WERI-Rb-1 (cell line): Measurements from ENCODE around the gene RELN.

Experiments
- DNase-seq: peaks from one replicate; pipeline ENCODE4 v3.0.0-alpha.2; 2020
- H3K27ac ChIP-seq: fragments of 250-450 bp; sonication (Bioruptor Pico); 2 replicates; pipeline ENCODE4 v1.5.1; 2020; ENCODE audit warnings: mild to moderate bottlenecking, moderate library complexity
- H3K27me3 ChIP-seq: fragments of 250-450 bp; sonication (Bioruptor Pico); 2 replicates; pipeline ENCODE4 v1.5.1; 2021; ENCODE audit warnings: mild to moderate bottlenecking, low read depth, moderate library complexity; ENCODE audit not compliant: insufficient read depth, severe bottlenecking
- H3K36me3 ChIP-seq: fragments of 250-450 bp; sonication (Bioruptor Pico); 2 replicates; pipeline ENCODE4 v1.5.1; 2020; ENCODE audit warnings: mild to moderate bottlenecking, moderate library complexity
- H3K4me3 ChIP-seq: 2 replicates; pipeline ENCODE4 v1.5.1; 2011; ENCODE audit warnings: low read depth, mild to moderate bottlenecking, control low read depth, low read length
- H3K9me3 ChIP-seq: fragments of 250-450 bp; sonication (Bioruptor Pico); 2 replicates; pipeline ENCODE4 v1.5.1; 2021; ENCODE audit warnings: mild to moderate bottlenecking, moderate library complexity; ENCODE audit not compliant: severe bottlenecking
- TF ChIP-seq, protein P1 (sequence below): IDR thresholded peaks from 2 replicates; pipeline ENCODE4 v1.5.1; 2011; ENCODE audit warnings: low read depth, mild to moderate bottlenecking, control low read depth, inconsistent platforms, low read length

The RELN gene

DNA sequence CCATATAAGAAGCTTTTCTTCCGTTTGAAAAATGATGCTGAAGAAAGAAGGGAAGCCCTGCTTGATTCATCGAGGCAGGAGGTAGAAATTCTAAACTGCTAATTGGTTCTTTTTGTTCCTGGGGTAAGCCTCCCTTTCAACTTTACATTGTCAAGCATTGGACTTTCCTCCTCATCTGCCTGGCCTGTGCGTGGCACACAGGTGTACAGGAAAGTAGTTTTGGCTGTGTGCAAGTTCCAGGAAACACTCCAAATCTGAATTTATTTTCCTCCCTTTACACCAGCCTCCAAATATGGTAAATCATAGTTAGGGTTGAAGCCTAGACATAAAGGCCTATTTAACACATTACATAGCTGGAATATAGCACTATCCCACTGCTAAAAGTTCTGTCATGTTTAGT lies 18.2 kb upstream of the RELN start:
- no peaks in the 10 kb centered on the region for H3K9me3 ChIP-seq
- TF ChIP-seq, protein P1, sequence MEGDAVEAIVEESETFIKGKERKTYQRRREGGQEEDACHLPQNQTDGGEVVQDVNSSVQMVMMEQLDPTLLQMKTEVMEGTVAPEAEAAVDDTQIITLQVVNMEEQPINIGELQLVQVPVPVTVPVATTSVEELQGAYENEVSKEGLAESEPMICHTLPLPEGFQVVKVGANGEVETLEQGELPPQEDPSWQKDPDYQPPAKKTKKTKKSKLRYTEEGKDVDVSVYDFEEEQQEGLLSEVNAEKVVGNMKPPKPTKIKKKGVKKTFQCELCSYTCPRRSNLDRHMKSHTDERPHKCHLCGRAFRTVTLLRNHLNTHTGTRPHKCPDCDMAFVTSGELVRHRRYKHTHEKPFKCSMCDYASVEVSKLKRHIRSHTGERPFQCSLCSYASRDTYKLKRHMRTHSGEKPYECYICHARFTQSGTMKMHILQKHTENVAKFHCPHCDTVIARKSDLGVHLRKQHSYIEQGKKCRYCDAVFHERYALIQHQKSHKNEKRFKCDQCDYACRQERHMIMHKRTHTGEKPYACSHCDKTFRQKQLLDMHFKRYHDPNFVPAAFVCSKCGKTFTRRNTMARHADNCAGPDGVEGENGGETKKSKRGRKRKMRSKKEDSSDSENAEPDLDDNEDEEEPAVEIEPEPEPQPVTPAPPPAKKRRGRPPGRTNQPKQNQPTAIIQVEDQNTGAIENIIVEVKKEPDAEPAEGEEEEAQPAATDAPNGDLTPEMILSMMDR = no peak
- DNase-seq = no peak
- H3K36me3 ChIP-seq = no peaks in the 10 kb centered on the region
- H3K27me3 ChIP-seq = no peaks in the 10 kb centered on the region
- no peak overlapping the region for H3K4me3 ChIP-seq
- no peak overlapping the region for H3K27ac ChIP-seq

DNA sequence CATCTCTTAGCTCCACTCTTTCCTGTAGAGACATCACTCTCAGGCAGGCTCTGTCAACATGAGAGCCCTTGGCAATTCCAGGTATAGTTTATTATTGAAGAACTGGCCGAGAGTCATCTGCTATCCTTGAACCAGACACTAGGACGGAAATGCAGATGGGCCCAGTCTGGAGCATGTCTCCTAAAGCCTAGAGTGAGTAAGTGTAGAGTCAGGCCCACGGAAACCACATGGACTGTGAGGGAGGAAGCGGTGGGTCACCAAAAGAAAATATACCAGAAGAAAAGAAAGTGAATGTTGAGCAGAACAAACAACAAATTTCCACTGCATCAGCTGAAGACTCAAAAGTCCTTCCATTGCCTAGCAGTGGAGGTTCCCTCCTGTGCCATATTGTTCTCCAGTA lies 15.7 kb upstream of the RELN start:
- Histone ChIP-seq H3K4me3 (no peak overlapping the region), H3K27me3 (no peaks in the 10 kb centered on the region), H3K27ac (no peak overlapping the region), H3K36me3 (no peaks in the 10 kb centered on the region), H3K9me3 (no peaks in the 10 kb centered on the region)
- TF ChIP-seq, protein P1 = no peak
- DNase-seq = no peak

DNA sequence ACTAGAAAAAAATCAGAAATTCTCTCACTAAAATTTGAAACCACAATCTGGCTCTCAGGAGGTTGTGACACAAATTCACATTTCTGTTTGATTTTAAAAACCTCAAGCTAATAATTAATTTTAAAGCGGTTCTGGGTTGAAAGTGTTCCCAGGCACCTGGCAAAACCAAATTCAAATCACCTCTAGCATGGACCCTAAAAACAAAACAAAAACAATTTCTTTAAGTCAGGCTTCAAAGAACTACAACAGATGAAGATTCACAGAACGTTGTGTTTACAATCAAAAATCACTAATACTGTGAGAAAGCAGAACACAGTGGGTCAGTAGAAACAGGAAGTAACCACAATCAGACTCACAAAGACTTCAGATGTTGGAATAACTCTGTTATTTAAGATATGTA lies 7.2 kb upstream of the RELN start:
- no peak overlapping the region for H3K4me3 ChIP-seq
- H3K36me3 ChIP-seq = no peaks in the 10 kb centered on the region
- TF ChIP-seq, protein P1 = no peak
- no peaks in the 10 kb centered on the region for H3K9me3 ChIP-seq
- no peak for DNase-seq
- H3K27ac ChIP-seq = no peak overlapping the region
- no peaks in the 10 kb centered on the region for H3K27me3 ChIP-seq

DNA sequence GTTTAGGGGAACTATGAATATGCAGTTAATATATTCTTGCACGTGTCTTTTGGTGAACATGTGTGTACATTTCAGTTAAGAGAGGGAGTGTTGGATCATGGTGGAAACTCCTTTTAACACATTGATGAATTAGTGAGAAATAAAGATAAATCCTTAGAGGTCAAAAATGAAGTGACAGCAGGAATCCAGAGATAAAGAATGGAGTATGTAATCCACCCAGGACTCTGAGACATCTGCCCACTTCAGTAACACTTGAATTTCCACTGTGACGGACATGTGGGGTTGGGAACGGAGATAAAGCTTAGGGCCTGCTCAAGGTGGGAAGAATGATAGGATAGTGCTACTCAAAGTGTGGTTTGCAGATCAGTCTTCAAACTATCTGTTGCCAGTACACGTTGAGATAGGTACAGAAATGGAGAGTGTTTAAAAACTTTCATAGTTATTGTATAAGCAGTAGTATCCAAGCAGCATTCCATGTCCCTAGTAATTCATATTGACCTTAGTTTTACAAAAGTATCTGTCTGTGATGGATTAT lies 6.6 kb upstream of the RELN start:
- Histone ChIP-seq H3K36me3 (no peaks in the 10 kb centered on the region), H3K27ac (no peak overlapping the region), H3K27me3 (no peaks in the 10 kb centered on the region), H3K9me3 (no peaks in the 10 kb centered on the region), H3K4me3 (no peak overlapping the region)
- DNase-seq = no peak
- TF ChIP-seq, protein P1 = no peak

DNA sequence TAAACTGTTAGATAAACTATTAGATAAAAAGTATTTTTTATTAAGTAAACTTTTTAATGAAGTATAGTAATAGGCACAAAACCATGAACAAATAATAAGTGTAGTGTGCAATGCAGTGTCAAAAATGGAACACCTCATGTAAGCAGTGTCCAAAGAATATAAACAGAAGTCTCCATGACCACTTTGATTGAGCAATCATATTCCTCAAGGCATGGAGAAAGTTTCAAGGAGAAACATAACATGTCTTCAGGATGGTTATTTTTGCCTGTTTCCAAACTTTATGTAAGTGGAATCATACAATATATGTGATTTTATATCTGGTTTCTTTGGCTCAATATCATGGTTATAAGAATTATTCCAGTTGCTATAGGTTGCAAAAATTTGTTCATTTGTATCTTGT lies 6.1 kb upstream of the RELN start:
- no peaks in the 10 kb centered on the region for H3K27me3 ChIP-seq
- no peaks in the 10 kb centered on the region for H3K36me3 ChIP-seq
- H3K4me3 ChIP-seq = no peak overlapping the region
- TF ChIP-seq, protein P1 = no peak
- H3K27ac ChIP-seq = no peak overlapping the region
- H3K9me3 ChIP-seq = no peaks in the 10 kb centered on the region
- DNase-seq = no peak

DNA sequence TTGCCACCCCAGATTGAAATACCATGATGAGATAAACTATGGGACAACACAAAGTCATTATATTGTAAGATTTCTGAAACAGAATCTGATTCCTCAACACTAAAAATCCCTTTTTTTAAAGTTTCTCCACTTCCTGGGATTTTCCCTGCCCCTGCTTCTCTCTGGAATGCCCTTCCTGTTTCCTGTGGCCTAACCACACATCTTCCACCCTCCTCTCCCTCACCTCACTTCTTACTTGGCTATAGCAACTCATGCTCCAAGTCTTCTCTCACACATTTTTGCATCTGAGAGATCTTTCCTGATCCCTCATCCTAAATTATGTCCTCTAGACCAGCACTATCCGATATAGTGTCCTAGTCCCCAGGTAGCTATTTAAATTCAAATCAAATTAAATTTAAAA lies 4.1 kb upstream of the RELN start:
- Histone ChIP-seq H3K27me3 (peaks cover 5% of the 10 kb centered on the region), H3K27ac (no peak overlapping the region), H3K4me3 (no peak overlapping the region), H3K9me3 (no peaks in the 10 kb centered on the region), H3K36me3 (no peaks in the 10 kb centered on the region)
- TF ChIP-seq, protein P1 = no peak
- no peak for DNase-seq
